Measurements from ENCODE around the gene MED9.

- no peak for TF ChIP-seq CTCF (conservative IDR thresholded peaks at IDR 0.05 in 1 of 2, IDR thresholded peaks at IDR 0.05 in 1 of 2; ENCODE audit: low read depth in 1 of 2, low read length in 2 of 2)
- no peak for TF ChIP-seq EZH2 (IDR thresholded peaks at IDR 0.05; ENCODE audit: low read length, missing control alignments)
Observed at GRCh38 chr17:17468217-17469010, 8.4 kb upstream of the MED9 start.

Measured in fibroblast of lung (primary cell).